Measurements from ENCODE around the gene PTGFR.

The PTGFR gene

DNA sequence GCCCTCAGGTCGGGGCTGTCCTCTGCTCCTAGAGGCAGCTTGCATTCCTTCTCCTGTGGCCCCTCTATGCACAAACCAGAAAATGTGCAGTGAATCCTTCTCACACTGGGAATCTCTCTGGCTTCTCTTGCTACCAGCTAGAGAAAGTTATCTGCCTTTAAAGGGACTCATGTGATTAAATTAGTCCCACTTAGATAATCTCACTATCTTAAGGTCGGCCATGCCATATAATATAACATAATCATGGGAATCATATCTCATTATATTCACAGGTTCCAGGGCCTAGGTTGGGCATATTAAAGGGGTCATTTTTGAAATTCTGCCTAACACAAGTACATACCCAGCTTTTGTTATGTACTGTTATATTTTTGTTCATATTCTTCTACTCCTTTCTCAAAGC, 31.4 kb downstream of the PTGFR start:
- no peak for DNase-seq

DNA sequence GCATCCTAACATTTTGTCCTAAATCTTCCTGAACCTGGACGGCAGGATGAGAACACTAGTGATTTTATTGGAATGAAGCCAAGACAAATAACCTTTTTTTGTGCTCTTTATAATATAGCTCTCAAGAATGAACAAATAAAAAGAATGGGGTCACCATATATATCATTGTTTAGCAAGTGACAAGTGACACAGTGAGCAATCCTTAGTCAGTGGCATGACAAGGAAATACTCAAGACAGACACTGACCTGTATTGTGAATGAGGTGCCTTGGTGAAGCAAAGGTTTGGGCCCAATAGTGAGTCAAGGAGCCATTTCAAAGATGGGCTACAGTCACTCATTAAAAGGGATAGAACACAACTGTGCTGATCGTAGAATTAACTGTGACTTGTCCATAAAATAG, 35.7 kb downstream of the PTGFR start:
- no peak for DNase-seq

DNA sequence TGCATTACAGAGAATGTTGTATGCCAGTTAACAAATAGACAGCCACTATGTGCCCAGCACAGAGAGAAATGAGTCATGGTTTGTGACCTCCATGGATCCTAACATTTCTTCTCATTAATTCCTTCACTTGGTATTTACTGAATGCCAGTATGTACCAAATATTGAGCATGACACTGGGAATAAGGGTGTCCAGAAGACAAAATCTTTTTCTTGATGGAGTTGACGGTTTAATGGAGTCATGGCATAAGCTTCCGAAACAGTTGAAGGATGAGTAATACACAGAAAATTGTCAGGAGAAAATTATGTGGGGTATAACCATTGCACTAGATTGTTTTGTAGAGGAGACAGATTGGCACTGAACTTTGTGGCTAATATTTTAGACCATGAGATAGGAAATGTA, 36.9 kb downstream of the PTGFR start:
- no peak for DNase-seq

- DNase-seq = no peak
These were observed 42.8 kb downstream of the PTGFR start for GRCh38 chr1:78533527-78533926.

DNA sequence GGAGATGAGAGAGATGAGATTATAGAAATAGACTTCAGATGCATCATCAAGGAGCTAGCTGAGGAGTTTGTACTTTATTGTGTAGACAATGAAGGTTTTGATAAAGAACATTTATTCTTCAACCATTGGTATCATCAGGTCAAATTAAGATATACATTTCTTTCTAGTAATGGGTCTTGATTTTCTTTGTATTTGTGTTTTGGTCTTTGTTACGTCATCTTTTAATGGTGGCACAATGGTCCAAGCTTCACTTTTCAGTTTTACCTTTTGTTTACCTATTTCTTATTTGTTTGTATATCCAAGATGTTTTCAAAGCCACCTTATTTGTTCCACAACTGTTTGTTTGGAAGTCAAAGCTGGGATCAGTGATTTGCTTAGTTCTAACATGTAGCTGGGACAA, 44.5 kb downstream of the PTGFR start:
- DNase-seq = no peak

- no peak for DNase-seq
These were observed 45.7 kb downstream of the PTGFR start for GRCh38 chr1:78536427-78536826.

DNA sequence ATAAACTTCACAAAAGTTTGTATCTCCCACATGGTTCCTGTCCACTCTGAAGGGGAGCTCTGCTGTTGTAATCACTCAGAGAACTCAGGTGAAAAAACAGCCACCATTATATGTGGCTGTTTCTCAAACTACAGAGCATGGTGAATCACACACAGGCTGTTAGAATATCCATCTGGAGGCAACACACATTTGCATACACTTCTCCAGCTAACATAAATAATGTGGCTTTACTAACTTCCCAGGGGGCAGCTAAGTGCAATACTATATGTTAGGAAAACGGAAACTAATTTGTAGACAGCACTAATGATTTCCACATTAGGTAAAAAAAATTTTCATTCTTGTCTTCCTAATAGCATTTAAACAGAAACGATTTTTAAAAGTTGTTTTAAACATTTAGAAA, 49.3 kb downstream of the PTGFR start:
- DNase-seq = no peak

DNA sequence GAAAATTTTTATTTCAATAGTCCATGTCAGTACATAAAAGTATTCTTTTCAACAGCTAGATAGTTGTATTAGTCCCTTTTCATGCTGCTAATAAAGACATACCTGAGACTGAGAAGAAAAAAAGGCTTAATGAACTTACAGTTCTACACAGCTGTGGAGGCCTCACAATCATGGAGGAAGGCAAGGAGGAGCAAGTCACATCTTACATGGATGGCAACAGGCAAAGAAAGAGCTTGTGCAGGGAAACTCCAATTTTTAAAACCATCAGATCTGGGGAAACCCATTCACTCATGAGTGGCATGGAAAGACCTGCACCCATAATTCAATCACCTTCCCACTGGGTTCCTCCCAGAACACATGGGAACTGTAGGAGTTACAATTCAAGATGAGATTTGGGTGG, 50.7 kb downstream of the PTGFR start:
- no peak for DNase-seq

DNA sequence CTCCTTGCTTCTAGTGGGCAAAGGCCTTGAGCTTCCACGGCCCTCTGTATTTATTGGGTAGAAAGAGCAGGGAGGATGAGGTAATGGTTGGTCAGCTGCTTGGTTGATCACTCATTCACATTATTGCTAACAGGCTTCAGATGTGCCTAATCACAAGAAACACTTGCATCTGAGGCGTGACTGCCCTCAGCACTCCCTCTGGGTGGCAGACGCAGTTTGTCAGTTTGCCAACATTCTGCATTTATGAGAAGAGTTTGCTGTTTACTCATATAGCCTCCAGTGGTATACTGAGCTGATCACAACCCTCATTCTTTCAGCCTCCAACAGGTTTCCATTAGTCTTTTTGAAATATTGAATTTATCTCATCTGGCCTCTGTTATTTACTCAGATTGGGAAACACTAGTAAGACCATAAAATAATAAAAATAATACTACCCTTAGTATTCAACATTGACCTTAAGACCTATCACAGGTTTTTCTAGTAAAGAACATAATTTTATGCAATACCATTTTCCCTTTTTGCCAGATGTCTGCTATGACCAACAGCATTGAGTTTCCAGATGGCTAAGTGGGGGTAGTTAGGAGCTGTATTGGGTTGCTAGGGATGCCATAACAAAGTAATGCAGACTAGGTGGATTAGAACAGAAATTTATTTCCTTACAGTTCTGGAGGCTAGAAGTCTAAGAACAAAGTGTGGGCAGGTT, 53.3 kb downstream of the PTGFR start:
- DNase-seq = no peak

DNA sequence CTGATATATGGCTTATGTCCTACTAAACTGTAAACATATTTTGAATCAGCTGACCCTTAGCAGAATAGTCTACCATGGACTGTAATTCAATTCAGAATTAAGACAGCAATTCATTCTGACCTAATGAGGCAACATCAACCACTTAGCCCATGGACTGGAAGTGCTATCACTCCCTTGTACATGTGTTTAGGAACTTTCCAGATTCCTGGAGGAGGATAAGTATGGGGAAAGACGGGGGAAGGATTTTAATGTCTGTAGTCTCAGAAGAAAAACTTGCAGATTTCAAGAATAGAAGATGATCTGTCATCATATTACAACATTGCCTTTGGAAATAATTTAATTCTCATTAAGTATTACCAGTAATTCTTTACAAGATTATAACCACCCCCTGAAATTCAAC, 56.3 kb downstream of the PTGFR start:
- DNase-seq = no peak

DNA sequence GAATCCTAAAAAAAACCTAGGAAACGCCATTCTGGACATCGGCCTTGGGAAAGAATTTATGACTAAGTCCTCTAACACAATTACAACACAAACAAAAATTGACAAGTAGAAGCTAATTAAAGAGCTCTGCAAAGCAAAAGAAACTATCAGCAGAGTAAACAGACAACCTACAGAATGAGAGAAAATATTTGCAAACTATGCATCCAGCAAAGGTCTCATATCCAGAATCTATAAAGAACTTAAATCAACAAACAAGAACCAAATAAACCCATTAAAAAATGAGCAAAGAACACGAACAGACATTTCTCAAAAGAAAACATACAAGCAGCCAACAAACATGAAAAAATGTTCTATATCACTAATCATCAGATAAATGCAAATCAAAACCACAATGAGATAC, 58.6 kb downstream of the PTGFR start:
- DNase-seq = no peak

- DNase-seq = no peak
These were observed 59.1 kb downstream of the PTGFR start for GRCh38 chr1:78549891-78550290.

GRCh38 chr1:78553859-78554258, 63.1 kb downstream of the PTGFR start:
- DNase-seq = no peak

DNA sequence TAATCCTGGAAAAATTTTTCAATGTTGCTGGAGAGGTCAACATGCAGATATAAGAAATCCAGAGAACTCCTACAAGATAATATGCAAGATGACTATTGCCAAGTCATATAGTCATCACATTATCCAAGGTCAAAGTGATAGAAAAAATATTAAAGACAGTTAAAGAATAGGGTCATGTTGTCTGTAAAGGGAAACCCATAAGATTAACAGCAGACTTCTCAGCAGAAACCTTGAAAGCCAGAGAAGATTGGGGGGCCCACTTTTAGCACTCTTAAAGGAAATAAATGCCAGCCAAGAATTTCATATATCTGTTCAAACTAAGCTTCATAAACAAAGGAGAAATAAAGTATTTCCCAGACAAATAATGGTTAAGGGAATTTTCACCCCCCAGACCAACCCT, 64.1 kb downstream of the PTGFR start:
- DNase-seq = no peak

DNA sequence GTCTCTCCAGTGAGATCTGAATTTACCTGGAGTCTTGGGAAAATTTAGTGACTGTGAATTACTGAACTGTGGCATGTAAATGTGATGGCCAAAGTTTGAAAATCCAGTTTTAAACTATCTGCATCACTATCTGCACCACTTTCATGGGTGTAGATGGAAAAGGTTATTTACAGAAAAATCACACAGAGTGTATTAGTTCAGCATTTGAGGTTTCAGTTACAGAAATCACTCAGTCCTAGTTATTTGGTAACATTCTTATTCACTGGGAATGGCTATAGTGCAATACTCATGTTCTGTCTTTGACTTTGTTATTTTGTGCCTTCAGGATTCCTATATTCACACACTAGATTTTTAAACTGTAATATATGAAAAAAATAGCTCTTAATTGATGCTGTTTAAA, 68.9 kb downstream of the PTGFR start:
- DNase-seq = no peak

GRCh38 chr1:78560811-78561210, 70.0 kb downstream of the PTGFR start:
- DNase-seq = no peak

GRCh38 chr1:78561856-78562255, 71.1 kb downstream of the PTGFR start:
- DNase-seq = no peak

GRCh38 chr1:78565393-78565792, 74.6 kb downstream of the PTGFR start:
- no peak for DNase-seq

GRCh38 chr1:78570539-78570938, 79.8 kb downstream of the PTGFR start:
- DNase-seq = no peak

GRCh38 chr1:78577257-78578100, 86.7 kb downstream of the PTGFR start:
- no peak for DNase-seq

- DNase-seq = no peak
These were observed 95.8 kb downstream of the PTGFR start for GRCh38 chr1:78586572-78586971.

- DNase-seq = no peak
These were observed 96.4 kb downstream of the PTGFR start for GRCh38 chr1:78587211-78587610.
